ENCODE measurements around the gene RHOH. TPM values are rescaled to one million over a fixed set of nuclear protein-coding genes. Genes with fewer than 3 reads are reported as not detected.

The RHOH gene
- total RNA-seq, 3 donors from 2014 or later (not counting 1 experiment from before 2014, with no cell fraction given): 195 to 233 (median 195) TPM

DNA sequence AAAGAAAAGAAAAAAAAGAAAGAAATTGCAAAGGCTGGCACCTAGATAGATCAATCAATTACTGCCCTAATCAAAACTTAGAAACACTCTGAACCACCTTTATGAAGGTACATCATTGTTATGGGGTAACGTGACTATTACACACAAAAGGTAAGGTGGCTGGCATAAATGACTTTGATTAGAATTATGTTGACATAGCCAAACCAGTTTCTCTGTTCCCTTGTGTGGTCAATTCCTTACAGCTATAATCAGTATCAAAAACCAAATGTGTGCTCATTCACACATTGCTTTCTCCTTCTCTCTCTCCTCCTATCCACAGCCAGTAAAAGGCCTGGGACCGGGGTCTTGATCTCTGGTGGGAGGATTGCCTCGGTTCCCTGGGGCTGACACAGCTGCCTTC lies 48.7 kb downstream of the RHOH start:
- Histone ChIP-seq H3K4me3 (ENCODE audit: low read length) (no peak overlapping the region), H3K4me1 (ENCODE audit: control insufficient read depth, insufficient read depth, low read length) (peaks cover 78% of the 10 kb centered on the region), H3K27me3 (ENCODE audit: control insufficient read depth, insufficient read depth, low read length) (no peaks in the 10 kb centered on the region), H3K27ac (ENCODE audit: low read length) (no peak overlapping the region), H3K9me3 (ENCODE audit: control insufficient read depth, insufficient read depth, low read length) (no peaks in the 10 kb centered on the region), H3K36me3 (ENCODE audit: control insufficient read depth, insufficient read depth, low read length) (peaks cover 38% of the 10 kb centered on the region)
- Mint-ChIP-seq H3K27me3 (ENCODE audit: low read depth in 2 of 2) (no peaks in the 10 kb centered on the region), H3K27ac (peak overlapping the region; percentile 79 to 81), H3K9me3 (no peaks in the 10 kb centered on the region), H3K36me3 (peaks cover 11% of the 10 kb centered on the region), H3K4me3 (no peak overlapping the region), H3K4me1 (peaks cover 59 to 77% of the 10 kb centered on the region in 2 donors)
- TF ChIP-seq, protein P1, sequence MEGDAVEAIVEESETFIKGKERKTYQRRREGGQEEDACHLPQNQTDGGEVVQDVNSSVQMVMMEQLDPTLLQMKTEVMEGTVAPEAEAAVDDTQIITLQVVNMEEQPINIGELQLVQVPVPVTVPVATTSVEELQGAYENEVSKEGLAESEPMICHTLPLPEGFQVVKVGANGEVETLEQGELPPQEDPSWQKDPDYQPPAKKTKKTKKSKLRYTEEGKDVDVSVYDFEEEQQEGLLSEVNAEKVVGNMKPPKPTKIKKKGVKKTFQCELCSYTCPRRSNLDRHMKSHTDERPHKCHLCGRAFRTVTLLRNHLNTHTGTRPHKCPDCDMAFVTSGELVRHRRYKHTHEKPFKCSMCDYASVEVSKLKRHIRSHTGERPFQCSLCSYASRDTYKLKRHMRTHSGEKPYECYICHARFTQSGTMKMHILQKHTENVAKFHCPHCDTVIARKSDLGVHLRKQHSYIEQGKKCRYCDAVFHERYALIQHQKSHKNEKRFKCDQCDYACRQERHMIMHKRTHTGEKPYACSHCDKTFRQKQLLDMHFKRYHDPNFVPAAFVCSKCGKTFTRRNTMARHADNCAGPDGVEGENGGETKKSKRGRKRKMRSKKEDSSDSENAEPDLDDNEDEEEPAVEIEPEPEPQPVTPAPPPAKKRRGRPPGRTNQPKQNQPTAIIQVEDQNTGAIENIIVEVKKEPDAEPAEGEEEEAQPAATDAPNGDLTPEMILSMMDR (IDR thresholded peaks at IDR 0.05): no peak
- ATAC-seq (no peak), DNase-seq (no peak)
- intact Hi-C loops (cut with micrococcal nuclease): loop anchor here (5.0 to 10.0 kb wide), 2 partner anchors 48 to 59 kb away; partner anchors contain the start of gene RHOH
- WGBS (ENCODE audit: insufficient coverage): 87% methylated on average over 3 of the region's 3 CpGs

DNA sequence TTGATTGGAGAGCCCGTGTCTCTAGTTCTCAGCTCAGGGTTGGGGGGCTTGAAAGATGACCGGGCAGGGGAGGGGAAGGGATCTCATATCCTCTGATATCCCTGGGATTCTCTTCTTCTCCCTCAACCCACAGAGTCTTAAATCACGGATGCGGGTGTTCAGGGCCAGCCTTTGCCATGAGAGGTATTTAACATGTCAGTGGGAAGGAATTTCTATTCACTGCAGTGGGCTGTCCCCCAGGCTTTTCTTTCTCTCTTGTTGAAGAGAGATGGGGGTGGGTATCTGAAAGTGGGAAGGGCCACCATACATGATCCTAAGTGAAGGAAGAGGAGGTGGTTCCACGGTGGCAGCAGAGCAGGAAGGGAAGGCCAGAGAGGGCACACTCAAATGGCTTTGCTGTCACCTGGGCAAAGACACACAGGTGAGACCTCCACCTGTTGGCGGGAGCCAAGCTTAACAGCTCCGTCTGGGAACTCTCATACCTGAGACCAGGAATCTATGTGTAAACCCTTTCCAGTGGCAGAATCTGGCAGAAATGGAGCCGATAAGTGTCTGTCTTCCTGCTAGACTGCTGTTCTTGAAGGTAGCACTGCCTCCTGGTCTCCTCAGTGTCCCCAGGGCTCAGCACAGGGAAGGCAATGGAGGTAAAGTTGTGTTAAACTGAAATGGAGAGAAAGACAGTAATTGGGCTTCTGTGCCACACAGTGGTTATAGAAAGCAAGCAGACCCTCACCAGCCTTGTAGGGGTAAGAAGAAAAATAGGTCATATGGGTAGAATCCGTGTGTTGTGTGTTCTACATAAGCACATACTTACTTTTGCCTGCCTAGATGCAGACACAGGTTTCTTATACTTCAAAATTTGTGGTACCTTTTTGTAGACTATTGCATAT lies 49.4 kb downstream of the RHOH start:
- Mint-ChIP-seq H3K27ac (peak overlapping the region; percentile 79 to 81), H3K27me3 (ENCODE audit: low read depth in 2 of 2) (no peaks in the 10 kb centered on the region), H3K36me3 (peaks cover 11% of the 10 kb centered on the region), H3K9me3 (no peaks in the 10 kb centered on the region), H3K4me1 (peaks cover 56 to 81% of the 10 kb centered on the region in 2 donors), H3K4me3 (peak overlapping the region; percentile 53)
- intact Hi-C loops (cut with micrococcal nuclease): loop anchor here (5.0 to 10.0 kb wide), 2 partner anchors 49 to 59 kb away; partner anchors contain the start of gene RHOH
- H3K27ac ChIP-seq (ENCODE audit: low read length): peak overlapping the region; percentile 48
- DNase-seq (peak in 1 of 2 donors; percentile 47), ATAC-seq (no peak)
- no peaks in the 10 kb centered on the region for H3K27me3 ChIP-seq (ENCODE audit: control insufficient read depth, insufficient read depth, low read length)
- 68% methylated on average over 5 of the region's 9 CpGs for WGBS (ENCODE audit: insufficient coverage)
- no peaks in the 10 kb centered on the region for H3K9me3 ChIP-seq (ENCODE audit: control insufficient read depth, insufficient read depth, low read length)
- peaks cover 75% of the 10 kb centered on the region for H3K4me1 ChIP-seq (ENCODE audit: control insufficient read depth, insufficient read depth, low read length)
- TF ChIP-seq, protein P1 (IDR thresholded peaks at IDR 0.05): no peak
- peaks cover 38% of the 10 kb centered on the region for H3K36me3 ChIP-seq (ENCODE audit: control insufficient read depth, insufficient read depth, low read length)
- no peak overlapping the region for H3K4me3 ChIP-seq (ENCODE audit: low read length)

DNA sequence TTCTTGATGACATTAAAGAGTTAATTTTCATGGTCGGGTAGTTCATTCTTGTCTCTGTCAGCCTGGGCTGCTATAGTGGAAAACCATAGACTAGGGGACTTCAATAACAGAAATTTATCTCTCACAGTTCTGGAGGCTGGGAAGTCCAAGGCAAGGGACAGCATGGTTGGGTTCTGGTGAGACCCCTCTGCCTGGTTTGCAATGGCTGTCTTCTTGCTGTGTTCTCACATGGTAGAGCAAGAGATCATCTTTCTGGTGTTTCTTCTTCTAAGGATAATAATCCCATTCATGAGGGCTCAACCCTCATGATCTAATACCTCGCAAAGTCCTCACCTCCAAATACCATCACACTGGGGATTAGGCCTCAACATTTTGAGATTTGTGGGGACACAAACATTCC lies 50.1 kb downstream of the RHOH start:
- Histone ChIP-seq H3K4me3 (ENCODE audit: low read length) (no peak overlapping the region), H3K36me3 (ENCODE audit: control insufficient read depth, insufficient read depth, low read length) (peaks cover 38% of the 10 kb centered on the region), H3K27me3 (ENCODE audit: control insufficient read depth, insufficient read depth, low read length) (no peaks in the 10 kb centered on the region), H3K4me1 (ENCODE audit: control insufficient read depth, insufficient read depth, low read length) (peaks cover 69% of the 10 kb centered on the region), H3K9me3 (ENCODE audit: control insufficient read depth, insufficient read depth, low read length) (no peaks in the 10 kb centered on the region), H3K27ac (ENCODE audit: low read length) (peak overlapping the region; percentile 48)
- WGBS (ENCODE audit: insufficient coverage): 60% methylated on average over 2 of the region's 2 CpGs
- TF ChIP-seq, protein P1 (IDR thresholded peaks at IDR 0.05): no peak
- no peaks in the 10 kb centered on the region for H3K27me3 Mint-ChIP-seq (ENCODE audit: low read depth in 2 of 2)
- peak overlapping the region; percentile 53 for H3K4me3 Mint-ChIP-seq
- H3K9me3 Mint-ChIP-seq: no peaks in the 10 kb centered on the region
- ATAC-seq (peak in 1 of 3 donors; percentile 4), DNase-seq (no peak)
- intact Hi-C loops (cut with micrococcal nuclease): loop anchor here (5.0 to 10.0 kb wide), 2 partner anchors 50 to 58 kb away; partner anchors contain the start of gene RHOH
- peaks cover 11% of the 10 kb centered on the region for H3K36me3 Mint-ChIP-seq
- peak overlapping the region; percentile 79 to 81 for H3K27ac Mint-ChIP-seq
- peaks cover 49 to 74% of the 10 kb centered on the region in 2 donors for H3K4me1 Mint-ChIP-seq
